H1 (cell line): ENCODE data around the gene THG1L.
"Not testable (repeated sequence)": the region's sequence is repeated elsewhere in the genome, so short reads cannot be mapped to it uniquely, and the experiment has no call there.

Experiments used
- BRCA1 ChIP-seq: IDR thresholded peaks from 2 replicates; pipeline ENCODE4 v1.6.1; 2012; ENCODE audit warnings: low read depth, low read length, improper control_type of control experiment
- CTCF ChIP-seq, 3 experiments: IDR thresholded peaks; 1 replicate in 2 of 3; 2 replicates in 1 of 3; pipeline versions ENCODE4 v1.5.1 to v1.6.1; 2011; ENCODE audit warnings: low read length in 3 of 3, mild to moderate bottlenecking in 3 of 3, inconsistent platforms in 2 of 3, low read depth in 1 of 3, moderate library complexity in 1 of 3; ENCODE audit not compliant: insufficient read depth in 1 of 3; ENCODE audit errors: control extremely low read depth in 1 of 3
- EZH2 ChIP-seq: fragments of 200-600 bp; sonication (generic); IDR thresholded peaks from 2 replicates; pipeline ENCODE4 v1.7.1; 2012; ENCODE audit warnings: low read depth, mild to moderate bottlenecking, moderate library complexity, low read length, inconsistent platforms; ENCODE audit not compliant: severe bottlenecking
- MAFK ChIP-seq: IDR thresholded peaks from 2 replicates; pipeline ENCODE4 v1.6.1; 2012; ENCODE audit warnings: low read depth, mild to moderate bottlenecking, improper control_type of control experiment, low read length
- POLR2AphosphoS5 ChIP-seq: IDR thresholded peaks from 2 replicates; pipeline ENCODE4 v1.6.1; 2011; ENCODE audit warnings: low read depth, low read length

- TF ChIP-seq EZH2; BRCA1; MAFK; CTCF (IDR thresholded peaks at IDR 0.05; ENCODE audit: control extremely low read depth in 1 of 3, insufficient read depth in 1 of 3, low read depth in 1 of 3, low read length in 3 of 3); POLR2AphosphoS5: not testable (repeated sequence)
These were observed 37.4 kb upstream of the THG1L start for GRCh38 chr5:157693816-157694215.
